Measurements from ENCODE around the gene SKP1.

DNA sequence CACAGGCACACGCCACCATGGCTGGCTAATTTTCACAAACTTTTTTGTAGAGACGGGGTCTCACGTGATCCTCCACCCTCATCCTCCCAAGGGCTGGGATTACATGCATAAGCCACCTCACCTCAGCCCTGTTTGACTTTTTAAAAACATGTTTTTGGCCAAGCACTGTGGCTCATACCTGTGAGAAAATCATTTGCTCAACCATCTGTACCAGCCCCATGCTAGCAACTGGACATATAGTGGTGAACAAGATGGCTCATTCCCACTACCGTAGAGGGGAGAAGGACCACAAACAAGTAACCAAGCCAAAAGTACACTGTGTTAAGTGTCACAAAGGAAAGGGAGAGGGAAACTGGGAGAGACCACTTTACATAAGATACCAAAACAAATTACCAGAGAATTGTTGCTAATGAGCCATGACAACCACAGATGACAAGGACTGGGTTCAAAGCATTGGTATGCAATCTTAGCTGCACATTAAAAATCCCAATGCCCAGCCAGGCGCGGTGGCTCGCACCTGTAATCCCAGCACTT is 29.9 kb upstream of the SKP1 start:
- TF ChIP-seq, protein P1, sequence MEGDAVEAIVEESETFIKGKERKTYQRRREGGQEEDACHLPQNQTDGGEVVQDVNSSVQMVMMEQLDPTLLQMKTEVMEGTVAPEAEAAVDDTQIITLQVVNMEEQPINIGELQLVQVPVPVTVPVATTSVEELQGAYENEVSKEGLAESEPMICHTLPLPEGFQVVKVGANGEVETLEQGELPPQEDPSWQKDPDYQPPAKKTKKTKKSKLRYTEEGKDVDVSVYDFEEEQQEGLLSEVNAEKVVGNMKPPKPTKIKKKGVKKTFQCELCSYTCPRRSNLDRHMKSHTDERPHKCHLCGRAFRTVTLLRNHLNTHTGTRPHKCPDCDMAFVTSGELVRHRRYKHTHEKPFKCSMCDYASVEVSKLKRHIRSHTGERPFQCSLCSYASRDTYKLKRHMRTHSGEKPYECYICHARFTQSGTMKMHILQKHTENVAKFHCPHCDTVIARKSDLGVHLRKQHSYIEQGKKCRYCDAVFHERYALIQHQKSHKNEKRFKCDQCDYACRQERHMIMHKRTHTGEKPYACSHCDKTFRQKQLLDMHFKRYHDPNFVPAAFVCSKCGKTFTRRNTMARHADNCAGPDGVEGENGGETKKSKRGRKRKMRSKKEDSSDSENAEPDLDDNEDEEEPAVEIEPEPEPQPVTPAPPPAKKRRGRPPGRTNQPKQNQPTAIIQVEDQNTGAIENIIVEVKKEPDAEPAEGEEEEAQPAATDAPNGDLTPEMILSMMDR (conservative IDR thresholded peaks at IDR 0.05; ENCODE audit: low read length), result no peak
- TF ChIP-seq EZH2phosphoT487 (IDR thresholded peaks at IDR 0.05; ENCODE audit: borderline replicate concordance), result no peak

Data from Loucy (cell line).